Activated gamma-delta T cell treated with Interleukin-2 at 50 U/mL for 16 hours (primary cell): ENCODE measurements around the gene HOXB8.

ENCODE experiments used
- DNase-seq: peaks from one replicate; pipeline ENCODE4 v3.0.0-alpha.2; 2020

HOXB8 gene

DNA sequence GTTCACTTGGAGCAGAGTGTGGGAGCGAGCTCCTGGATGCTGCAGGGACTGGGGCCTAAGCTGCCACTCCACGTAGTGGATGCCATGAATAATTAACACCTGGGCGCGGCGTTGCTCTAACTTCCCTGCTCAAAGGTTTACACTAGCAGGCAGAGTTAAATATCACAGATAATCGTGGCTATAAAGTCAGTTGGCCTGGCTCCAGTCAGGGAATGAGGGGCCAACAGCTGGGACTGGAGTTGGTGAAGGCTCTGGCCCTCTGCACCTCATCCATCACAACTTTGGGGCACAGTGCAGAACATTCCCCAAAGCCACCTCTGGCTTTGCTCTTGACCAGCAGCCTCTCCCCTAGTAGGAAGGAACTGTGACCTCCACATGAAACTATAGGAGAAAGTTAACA, 47.9 kb downstream of the HOXB8 start:
- no peak for DNase-seq

DNA sequence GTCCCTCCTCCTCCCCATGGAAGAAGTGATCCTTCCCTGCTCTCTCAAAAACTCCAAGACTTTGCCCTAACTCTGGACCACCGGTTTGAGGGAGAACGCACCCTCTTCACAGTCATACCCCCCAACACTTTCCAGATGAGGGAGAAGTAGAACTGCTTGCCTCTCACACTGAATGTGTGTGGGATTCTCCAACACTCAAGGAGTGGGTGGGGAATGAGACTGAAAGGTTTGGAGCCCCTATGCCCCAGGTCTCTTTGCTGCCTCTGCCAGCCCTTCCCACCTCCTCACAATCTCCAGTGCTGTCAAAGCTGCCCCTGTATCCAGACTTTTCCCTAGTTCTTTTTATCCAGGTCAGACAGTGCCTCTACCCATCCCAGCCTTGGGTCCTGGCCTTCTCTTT, 48.4 kb downstream of the HOXB8 start:
- DNase-seq: no peak

DNA sequence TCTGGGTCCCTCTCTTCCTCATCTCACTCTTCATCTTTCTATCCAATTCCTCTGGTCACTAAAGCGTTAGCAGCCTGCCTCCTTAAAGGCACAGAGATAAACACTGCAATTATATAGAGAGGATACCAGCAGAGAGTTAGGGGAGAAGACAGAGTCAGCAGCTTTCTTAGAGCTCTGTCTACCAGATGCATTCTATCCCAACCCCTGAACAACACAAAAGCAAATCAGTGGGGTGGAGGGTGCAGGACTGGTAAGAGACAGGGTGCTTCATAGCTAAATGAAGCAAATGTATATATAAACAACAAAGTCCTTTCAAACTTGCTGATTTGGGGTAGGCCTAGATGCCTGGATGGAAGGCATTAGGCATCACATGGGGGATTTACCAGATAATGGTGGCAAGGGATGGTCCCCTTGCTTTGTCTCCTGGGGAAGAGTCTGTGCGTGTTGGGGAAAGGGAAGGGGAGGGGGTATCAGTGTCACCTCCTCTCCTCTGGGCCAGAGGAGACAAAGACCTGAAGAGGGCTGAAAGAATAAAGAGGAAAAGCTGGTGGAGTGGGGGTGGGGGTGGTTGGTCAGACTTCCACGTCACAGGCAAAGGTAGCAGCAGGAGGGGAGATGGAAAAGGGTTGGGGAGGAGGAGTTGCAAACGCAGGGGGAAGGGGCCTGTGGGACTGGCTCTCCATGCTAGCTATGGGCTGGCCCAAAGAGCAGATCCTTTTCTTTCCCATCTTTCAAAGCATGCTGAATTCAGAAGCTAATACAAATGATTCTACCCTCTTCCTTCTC, 49.0 kb downstream of the HOXB8 start:
- DNase-seq: no peak

DNA sequence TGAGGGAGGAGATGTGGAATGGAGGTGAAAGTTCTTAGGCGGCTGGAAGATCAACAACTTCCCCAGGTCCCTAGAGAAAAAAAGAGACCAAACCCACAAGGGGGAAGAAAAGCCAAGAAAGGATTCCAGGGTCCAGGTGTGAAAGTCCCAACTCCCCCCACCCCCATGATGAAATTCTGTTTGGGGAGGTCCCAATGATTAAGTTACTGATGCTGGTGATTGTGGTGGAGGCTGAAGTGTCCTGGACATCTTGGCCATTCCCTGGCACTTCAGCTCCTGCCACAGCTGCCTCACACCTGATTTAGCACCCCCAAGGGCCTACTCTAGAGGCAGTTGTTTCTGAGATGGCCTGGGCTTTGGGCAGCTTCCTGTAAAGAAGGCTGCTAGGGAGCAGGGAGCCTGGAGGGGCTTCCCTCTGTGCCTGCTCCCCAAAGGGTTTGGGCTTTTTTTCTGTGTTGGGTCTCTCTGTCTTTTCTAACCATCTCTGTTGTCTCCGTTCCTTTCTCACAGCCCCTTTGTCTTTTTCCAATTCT, 50.0 kb downstream of the HOXB8 start:
- no peak for DNase-seq

DNA sequence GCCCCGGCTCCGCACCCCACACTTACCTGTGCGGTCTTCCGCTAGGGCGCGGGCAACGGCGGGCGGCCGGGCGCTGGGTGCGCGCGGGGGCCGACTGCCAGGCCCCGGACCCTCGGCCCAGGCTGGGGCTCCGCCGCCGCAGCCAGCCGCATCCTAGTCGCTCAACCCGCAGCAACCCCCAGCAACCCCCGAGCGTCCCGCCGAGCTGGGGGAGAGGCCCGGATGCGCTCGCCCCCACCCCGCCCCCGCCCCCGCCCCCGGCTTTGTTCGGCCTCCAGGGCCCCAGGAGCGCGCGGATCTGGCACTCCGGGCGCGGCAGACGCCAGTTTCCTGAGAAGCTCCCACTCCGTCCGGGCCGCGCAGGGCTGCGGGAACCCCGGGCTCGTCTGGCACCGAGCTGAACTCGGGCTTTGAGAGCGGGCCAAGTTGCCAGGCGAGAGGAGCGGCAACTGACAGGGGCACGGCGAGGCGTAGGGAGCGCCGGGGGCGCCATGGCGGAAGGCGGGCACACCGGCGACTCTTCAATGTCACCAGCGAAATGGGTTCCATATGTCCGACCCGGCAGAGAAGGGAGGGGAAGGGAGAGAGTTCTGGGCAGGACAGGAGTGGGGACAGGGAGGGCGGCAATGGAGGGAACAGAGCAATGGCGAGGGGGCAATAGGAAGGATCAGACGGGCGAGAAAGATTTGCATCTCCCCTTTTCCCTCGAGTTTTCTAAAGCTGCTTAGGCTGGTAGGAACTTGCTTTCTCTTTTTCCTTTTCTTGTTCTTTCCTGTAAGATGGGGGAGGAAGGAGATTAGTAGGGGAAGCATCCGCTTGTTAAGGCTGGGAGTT, 50.7 kb downstream of the HOXB8 start:
- no peak for DNase-seq

DNA sequence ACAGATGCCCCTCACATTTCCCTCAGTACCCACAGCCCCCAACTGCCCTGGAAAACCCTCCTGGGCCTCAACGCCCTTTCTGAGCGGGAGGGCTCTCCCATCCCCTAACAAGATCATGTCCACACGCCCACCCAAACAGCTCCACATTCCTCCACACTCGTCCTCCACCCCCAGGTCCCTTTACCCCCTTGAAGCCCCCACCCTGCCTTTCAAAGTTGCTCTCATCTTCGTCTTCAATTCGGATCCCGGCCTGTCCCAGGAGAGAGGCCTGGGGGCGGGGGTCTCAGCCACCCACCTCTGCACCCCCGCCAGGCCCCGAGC, 51.3 kb downstream of the HOXB8 start:
- no peak for DNase-seq

DNA sequence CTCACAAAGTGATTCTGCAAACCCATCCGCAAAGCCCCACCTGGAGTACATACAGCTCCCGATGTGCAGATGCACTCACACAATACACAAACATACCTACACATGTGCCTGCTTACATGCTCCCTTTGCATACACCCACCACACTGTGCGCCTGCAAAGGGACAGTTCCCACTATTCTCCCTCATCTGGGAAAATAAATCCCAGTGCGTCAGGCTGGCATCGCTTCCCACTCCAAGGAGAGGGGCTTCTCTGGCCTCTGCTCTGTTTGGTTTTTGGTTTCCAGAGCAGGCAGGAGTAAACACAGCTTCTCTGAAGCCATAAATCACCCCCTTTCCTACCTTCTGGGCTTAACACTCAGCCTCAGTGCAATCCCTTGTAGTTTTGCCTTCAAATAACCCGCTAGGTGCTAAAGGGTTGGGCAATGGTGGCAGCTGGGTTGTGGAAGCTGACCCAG, 51.7 kb downstream of the HOXB8 start:
- DNase-seq: no peak

DNA sequence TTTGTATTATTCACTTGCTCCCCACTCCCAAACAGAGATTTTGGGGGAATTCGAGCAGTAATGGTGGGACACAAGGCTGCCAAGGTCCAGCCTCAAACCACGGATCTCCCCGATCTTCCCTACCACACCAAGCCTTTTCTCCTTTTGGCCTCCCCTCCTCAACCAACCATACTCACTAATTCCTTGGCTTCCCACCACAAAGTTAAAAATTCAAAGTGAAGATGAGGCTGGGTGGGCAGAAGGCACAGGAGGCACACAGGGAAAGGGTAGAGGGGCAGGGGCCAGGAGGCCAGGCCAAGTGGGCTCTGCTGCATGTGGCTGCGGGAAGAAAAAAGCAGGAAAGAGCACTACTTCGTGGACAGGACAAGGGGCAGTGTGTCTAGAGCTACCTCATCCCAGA, 52.2 kb downstream of the HOXB8 start:
- DNase-seq: no peak
